Caki2 (cell line): ENCODE measurements around the gene HBP1. TPM values are rescaled to one million over a fixed set of nuclear protein-coding genes. Genes with fewer than 3 reads are reported as not detected.
"Not testable (repeated sequence)": the region's sequence is repeated elsewhere in the genome, so short reads cannot be mapped to it uniquely, and the experiment has no call there.

Experiments used
- DNase-seq: peaks from one replicate; pipeline ENCODE4 v3.0.0-alpha.2; 2015; ENCODE audit warnings: low read depth
- in situ Hi-C: cut with HindIII; loops from 2 replicates; pipeline ENCODE4 v1.10.0; 2016; ENCODE audit warnings: low sequenced_read_pairs, low pct_unique_long_range_greater_than_20kb, mixed read lengths
- total RNA-seq: library from RNA; depleted of rRNA; stranded (reverse); fragments of >200 nt; shearing (Covaris generic); gene quantifications from 2 replicates; pipeline ENCODE4 v1.2.3, GENCODE V29; 2014; ENCODE audit warnings: low replicate concordance

The HBP1 gene
- total RNA-seq, 1 experiment from 2014 or later, result 44.4 TPM

GRCh38 chr7:107207459-107207858 lies 38.7 kb downstream of the HBP1 start:
- in situ Hi-C loops, result no loop called here
- DNase-seq, result no peak

GRCh38 chr7:107208024-107208521 lies 39.3 kb downstream of the HBP1 start:
- in situ Hi-C loops, result no loop called here
- DNase-seq, result no peak

GRCh38 chr7:107208563-107208962 lies 39.8 kb downstream of the HBP1 start:
- no peak for DNase-seq
- in situ Hi-C loops, result no loop called here

- DNase-seq, result no peak
- in situ Hi-C loops, result no loop called here
These were observed 40.8 kb downstream of the HBP1 start for GRCh38 chr7:107209565-107209964.

- DNase-seq, result no peak
- in situ Hi-C loops, result no loop called here
These were observed 41.6 kb downstream of the HBP1 start for GRCh38 chr7:107210400-107210799.

- no peak for DNase-seq
- in situ Hi-C loops, result no loop called here
These were observed 43.9 kb downstream of the HBP1 start for GRCh38 chr7:107212725-107213124.

GRCh38 chr7:107213193-107213788 lies 44.5 kb downstream of the HBP1 start:
- in situ Hi-C loops, result no loop called here
- no peak for DNase-seq

GRCh38 chr7:107213945-107214344 lies 45.1 kb downstream of the HBP1 start:
- no peak for DNase-seq
- in situ Hi-C loops, result no loop called here

GRCh38 chr7:107219563-107220244 lies 50.9 kb downstream of the HBP1 start:
- in situ Hi-C loops, result no loop called here
- no peak for DNase-seq

- DNase-seq, result no peak
- in situ Hi-C loops, result no loop called here
These were observed 51.6 kb downstream of the HBP1 start for GRCh38 chr7:107220356-107220755.

- in situ Hi-C loops, DNase-seq: not testable (repeated sequence)
These were observed 52.0 kb downstream of the HBP1 start for GRCh38 chr7:107220806-107221205.

- in situ Hi-C loops, result no loop called here
- no peak for DNase-seq
These were observed 55.8 kb downstream of the HBP1 start for GRCh38 chr7:107224374-107225223.

- in situ Hi-C loops, result no loop called here
- no peak for DNase-seq
These were observed 59.5 kb downstream of the HBP1 start for GRCh38 chr7:107228291-107228690.

- in situ Hi-C loops, result no loop called here
- no peak for DNase-seq
These were observed 61.5 kb downstream of the HBP1 start for GRCh38 chr7:107230334-107230733.

- in situ Hi-C loops, result no loop called here
- DNase-seq, result no peak
These were observed 63.8 kb downstream of the HBP1 start for GRCh38 chr7:107232568-107233090.

- DNase-seq, result no peak
- in situ Hi-C loops, result no loop called here
These were observed 64.4 kb downstream of the HBP1 start for GRCh38 chr7:107233174-107233573.

GRCh38 chr7:107233981-107234380 lies 65.2 kb downstream of the HBP1 start:
- in situ Hi-C loops, result no loop called here

GRCh38 chr7:107234436-107234835 lies 65.6 kb downstream of the HBP1 start:
- DNase-seq, result no peak
- in situ Hi-C loops, result no loop called here

More at GRCh38 chr7:107233981-107234380, 65.2 kb downstream of the HBP1 start:
- DNase-seq, result no peak

GRCh38 chr7:107236862-107237261 lies 68.1 kb downstream of the HBP1 start:
- in situ Hi-C loops, result no loop called here
- no peak for DNase-seq
